HG03045 (cell line): ENCODE measurements around the gene LRP3.
"Not testable (repeated sequence)": the region's sequence is repeated elsewhere in the genome, so short reads cannot be mapped to it uniquely, and the experiment has no call there.

ENCODE experiments used
- ATAC-seq: cut with Tn5 transposase; IDR thresholded peaks from one replicate; pipeline ENCODE4 v1.9.1; 2021; ENCODE audit warnings: mild to moderate bottlenecking, moderate library complexity; ENCODE audit not compliant: unreplicated experiment

The LRP3 gene

GRCh38 chr19:33175886-33176669, 18.1 kb upstream of the LRP3 start:
- peak; percentile 1 for ATAC-seq

GRCh38 chr19:33176670-33177416, 17.3 kb upstream of the LRP3 start:
- peak; percentile 83 for ATAC-seq

- peak; percentile 16 for ATAC-seq
These were observed 16.6 kb upstream of the LRP3 start for GRCh38 chr19:33177417-33177979.

- ATAC-seq, result no peak
These were observed 7.5 kb upstream of the LRP3 start for GRCh38 chr19:33186431-33187182.

- no peak for ATAC-seq
These were observed 7.0 kb upstream of the LRP3 start for GRCh38 chr19:33187183-33187540.

GRCh38 chr19:33189453-33189852, 4.7 kb upstream of the LRP3 start:
- no peak for ATAC-seq

GRCh38 chr19:33191092-33191491, 3.0 kb upstream of the LRP3 start:
- not testable (repeated sequence) for ATAC-seq

- ATAC-seq, result no peak
These were observed 2.6 kb upstream of the LRP3 start for GRCh38 chr19:33191501-33191900.

- ATAC-seq, result no peak
These were observed 2.1 kb upstream of the LRP3 start for GRCh38 chr19:33192010-33192409.

- ATAC-seq, result no peak
These were observed 763 bp upstream of the LRP3 start for GRCh38 chr19:33193269-33193864.

- ATAC-seq, result no peak
These were observed 379 bp downstream of the LRP3 start for GRCh38 chr19:33194532-33194885.

- no peak for ATAC-seq
These were observed 935 bp downstream of the LRP3 start for GRCh38 chr19:33194886-33195644.

GRCh38 chr19:33195645-33196347, 1.7 kb downstream of the LRP3 start:
- ATAC-seq, result no peak

GRCh38 chr19:33196446-33197193, 2.5 kb downstream of the LRP3 start:
- ATAC-seq, result no peak

GRCh38 chr19:33197591-33198000, 3.5 kb downstream of the LRP3 start:
- ATAC-seq, result no peak

GRCh38 chr19:33198169-33198568, 4.0 kb downstream of the LRP3 start:
- ATAC-seq, result no peak

- ATAC-seq, result no peak
These were observed 5.5 kb downstream of the LRP3 start for GRCh38 chr19:33199441-33200265.

GRCh38 chr19:33201473-33201872, 7.3 kb downstream of the LRP3 start:
- no peak for ATAC-seq
